GM18520 (cell line): ENCODE results near the gene RUSF1.
"Not testable (repeated sequence)": the region's sequence is repeated elsewhere in the genome, so short reads cannot be mapped to it uniquely, and the experiment has no call there.

ENCODE experiments used
- ATAC-seq: cut with Tn5 transposase; IDR thresholded peaks from one replicate; pipeline ENCODE4 v1.9.1; 2021; ENCODE audit not compliant: unreplicated experiment

Gene RUSF1

DNA sequence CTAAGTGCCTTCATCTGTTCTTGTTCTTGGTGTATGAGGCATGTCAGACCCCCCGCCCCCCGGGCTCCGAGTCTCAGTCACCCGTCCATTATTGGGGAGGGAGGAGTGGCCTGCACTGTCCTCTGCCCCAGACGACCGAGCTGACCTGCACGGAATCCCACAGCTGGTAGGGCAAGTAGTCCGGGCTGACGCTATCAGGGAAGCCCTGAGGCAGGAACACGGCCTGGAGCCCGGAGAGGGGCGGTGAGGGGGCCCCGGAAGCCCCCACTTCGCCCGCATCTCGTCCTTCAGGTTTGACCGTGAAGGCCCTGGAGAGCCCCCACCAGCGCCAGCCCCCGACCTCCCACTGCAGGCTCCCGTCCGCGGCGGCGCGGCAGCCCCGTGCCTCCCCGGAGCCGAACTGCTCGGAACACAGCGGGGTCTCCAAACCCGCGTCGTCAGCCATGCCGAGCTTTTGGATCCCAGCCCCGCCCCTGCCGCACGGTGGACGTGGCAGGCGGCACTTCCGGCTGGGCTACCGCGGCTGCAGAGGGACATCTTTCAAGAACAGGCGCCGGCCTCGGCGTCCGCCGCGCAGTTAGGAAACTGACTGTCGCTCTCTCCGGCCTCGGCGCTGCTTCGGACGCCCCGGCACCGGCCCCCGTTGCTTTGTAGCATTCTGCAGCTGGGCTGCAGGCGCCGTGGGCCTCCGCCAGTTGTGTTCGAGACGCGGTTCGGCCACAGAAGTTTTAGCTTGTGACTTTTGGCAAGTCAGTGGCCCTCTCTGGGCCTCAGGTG lies at the start of gene RUSF1:
RUSF1 (minus strand) TSS at position 463 of the 777 bp plus-strand sequence; CDS start at position 445, 18 bp downstream.
- peak; percentile 89 for ATAC-seq

DNA sequence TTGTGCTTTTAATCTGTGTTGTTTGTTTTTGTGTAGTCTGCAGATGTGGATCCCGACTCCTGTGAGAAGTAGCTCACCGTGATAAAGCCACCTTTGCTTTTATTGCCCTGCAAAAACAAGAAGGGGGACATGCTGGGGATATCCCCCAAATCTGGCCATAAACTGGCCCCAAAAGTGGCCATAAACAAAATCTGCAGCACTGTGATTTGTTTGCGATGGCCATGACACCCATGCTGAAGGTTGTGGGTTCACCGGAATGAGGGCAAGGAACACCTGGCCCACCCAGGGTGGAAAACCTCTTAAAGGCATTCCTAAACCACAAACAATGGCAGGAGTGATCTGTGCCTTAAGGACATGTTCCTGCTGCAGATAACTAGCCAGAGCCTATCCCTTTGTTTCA lies 34.6 kb upstream of the RUSF1 start:
- no peak for ATAC-seq

DNA sequence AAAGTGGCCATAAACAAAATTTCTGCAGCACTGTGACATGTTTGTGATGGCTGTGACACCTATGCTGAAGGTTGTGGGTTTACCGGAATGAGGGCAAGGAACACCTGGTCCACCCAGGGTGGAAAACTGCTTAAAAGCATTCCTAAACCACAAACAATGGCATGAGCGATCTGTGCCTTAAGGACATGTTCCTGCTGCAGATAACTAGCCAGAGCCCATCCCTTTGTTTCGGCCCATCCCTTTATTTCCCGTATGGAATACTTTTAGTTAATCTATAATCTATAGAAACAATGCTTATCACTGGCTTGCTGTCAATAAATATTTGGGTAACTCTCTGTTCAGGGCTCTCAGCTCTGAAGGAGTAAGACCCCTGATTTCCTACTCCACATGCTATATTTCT lies 31.6 kb upstream of the RUSF1 start:
- not testable (repeated sequence) for ATAC-seq

DNA sequence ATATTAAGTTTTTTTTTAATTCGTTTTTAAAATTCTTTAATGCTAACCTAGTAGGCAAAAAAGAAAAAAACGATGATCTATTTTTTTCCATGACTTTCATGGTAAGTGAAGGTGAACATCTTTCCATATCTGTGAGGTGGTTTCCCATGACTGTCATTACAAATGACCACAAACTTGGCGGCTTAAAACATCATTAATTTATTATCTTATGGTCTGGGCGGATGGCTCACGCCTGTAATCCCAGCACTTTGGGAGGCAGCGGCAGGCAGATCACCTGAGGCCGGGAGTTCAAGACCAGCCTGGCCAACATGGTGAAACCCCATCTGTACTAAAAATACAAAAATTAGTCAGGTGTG lies 30.0 kb upstream of the RUSF1 start:
- not testable (repeated sequence) for ATAC-seq

DNA sequence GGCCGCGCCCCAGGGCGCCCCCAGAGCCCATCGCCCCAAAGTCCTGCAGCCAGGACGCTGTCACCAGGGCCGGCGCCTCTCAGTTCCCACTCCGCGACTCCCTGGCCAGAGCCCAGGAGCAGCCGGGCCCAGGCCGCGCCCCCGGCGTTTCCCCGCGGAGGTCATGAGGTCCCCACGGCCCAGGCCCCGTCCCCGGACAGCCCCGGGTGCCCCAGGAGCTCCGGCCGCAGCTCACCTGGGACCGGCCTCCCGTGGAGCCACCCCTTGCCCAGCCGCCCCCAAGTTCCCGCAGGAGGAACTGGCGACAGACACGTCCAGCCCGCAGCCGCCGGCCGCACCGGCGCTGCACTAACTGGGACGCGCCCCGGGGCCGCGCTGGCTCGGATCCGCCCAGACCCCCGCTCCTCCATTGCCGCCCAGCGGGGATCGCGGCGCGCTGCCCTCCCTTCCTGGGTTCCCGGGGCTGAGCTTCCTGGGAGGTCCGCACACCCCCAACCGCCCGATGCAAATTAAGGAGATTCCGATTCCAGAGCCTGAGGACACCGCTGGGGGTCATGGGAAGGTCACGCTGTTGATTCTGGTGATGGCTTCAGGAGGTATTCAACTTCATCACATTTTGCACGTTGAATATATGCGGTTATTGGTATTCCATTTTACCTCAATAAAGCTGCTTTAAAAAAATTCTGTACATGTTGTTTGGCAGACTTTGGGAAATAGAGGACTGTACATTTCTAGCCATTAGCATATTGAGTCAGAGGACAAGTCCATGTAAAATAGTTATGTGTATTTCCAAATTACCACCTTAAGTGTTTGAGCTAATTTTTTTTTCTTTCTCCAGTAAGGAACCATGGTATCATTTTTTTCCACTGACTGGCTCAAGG lies 29.4 kb upstream of the RUSF1 start:
- ATAC-seq = no peak

GRCh38 chr16:31536804-31537361 lies 28.7 kb upstream of the RUSF1 start:
- ATAC-seq = no peak

DNA sequence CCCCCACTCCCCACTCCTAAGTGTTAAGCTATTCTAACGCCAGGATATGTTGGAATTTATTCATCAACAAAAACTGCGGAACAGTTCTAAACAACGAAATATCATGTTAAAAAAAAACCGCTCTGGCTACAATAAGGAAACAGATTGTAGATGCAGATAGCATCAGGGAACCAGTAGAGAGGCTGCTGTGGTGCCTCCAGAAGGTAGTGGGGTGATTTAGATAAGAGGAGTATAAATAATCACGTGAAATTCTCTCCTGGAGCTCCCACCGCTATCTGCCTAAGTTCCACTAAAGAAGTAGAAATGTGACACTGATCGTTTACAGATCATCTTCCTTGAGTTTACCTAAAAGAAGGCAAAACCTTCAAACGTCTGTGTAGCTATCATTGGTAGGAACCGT lies 27.5 kb upstream of the RUSF1 start:
- ATAC-seq = no peak

GRCh38 chr16:31532896-31533295 lies 24.7 kb upstream of the RUSF1 start:
- ATAC-seq = no peak

GRCh38 chr16:31532120-31532519 lies 23.9 kb upstream of the RUSF1 start:
- ATAC-seq = no peak

DNA sequence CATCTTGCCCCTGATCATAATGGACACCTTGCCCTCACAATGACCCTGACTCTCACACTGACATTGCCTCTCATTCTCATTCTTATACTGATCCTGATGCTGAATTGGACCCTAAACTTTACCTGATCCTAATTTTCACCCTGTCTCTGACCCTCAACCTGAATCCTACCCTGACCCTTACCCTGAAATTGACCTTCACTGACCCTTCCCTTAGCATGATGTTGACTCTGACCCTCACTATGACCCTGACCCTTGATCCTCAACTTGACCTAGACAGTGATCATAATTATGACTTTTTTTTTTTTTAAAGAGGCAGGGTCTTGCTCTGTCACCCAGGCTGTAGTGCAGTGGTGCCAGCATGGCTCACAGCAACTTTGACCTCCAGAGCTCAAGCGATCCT lies 22.9 kb upstream of the RUSF1 start:
- ATAC-seq = no peak

DNA sequence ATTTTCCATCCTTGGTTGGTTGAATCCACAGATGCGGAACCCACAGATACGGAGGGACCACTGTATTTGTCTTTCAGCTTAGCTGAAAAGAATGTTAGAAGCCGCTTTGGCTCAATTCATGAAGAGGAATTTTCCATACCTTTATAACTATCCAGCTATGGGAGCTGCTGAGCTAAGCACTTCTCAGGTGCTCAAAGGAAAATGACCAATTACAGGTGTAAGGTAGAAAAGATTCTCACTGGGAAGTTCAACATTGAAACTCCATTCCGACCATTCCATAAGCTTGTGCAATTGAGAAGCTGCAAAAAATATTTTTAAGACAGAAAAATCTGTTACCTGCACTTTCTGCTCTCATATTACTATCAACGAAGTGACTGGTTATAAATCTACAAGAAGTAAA lies 22.2 kb upstream of the RUSF1 start:
- ATAC-seq = no peak

GRCh38 chr16:31529937-31530312 lies 21.7 kb upstream of the RUSF1 start:
- ATAC-seq = no peak

DNA sequence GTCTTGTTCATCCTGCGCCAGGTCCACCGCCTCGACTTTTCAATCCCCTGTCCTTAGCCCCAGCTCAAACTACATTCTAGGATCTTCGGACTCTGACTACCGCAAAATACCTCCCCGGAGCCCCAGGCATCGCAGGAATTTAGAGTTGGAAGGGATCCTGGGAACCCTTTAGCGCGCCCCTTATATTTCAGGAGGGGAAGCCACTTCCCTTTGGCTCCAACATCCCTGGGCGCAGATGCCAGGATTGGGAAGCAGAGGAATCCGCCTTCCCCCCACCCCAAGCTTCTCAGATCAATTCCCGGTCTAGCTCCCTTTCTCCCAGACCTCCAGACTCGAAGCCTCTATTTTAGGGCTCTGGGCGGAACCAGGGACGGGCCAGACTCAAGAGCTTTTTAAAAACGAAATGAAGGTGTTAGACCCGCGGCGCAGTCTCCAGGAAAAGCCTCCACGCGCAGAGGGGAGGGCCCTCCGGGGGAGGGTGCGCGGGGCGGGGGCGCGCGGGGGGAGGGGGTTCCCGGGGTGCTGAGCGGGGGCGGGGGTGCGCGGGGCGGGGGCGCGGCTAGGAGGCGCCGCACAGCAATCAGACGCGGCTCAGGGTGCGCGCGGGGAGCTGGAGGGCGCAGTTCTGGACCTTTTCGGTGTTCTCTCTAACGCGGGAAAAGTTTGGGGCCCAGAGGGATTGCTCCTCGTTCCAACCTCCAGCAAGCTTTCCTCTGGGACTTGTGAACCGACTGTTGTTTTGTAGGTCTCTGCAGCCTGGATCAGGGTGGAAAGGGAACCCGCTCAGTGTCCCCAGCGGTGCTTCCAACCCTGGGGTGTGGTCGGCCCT lies 21.1 kb upstream of the RUSF1 start:
- no peak for ATAC-seq

DNA sequence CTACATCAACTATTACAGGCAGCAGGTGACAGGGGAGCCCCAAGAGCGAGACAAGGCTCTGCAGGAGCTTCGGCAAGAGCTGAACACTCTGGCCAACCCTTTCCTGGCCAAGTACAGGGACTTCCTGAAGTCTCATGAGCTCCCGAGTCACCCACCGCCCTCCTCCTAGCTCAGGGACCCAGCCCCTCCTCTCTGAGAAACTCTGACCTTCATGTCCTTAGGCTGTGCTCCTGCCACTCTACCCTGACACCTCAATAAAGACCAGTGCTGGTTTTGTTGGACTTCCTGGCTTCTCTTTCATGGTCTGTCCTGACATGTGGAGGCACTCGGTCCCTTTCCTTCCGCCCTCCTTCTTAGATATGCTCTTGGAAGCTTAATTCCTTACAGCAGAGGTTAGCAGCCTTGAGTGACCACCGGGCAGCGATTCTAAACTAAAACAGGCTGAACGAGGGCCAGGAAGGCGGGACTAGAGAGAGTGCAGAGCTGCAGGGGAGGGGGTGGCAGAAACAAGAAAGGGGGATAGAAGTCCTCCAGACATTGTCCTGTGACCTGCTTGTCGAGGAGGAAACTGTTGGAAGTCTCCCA lies 20.4 kb upstream of the RUSF1 start:
- no peak for ATAC-seq

GRCh38 chr16:31527734-31528274 lies 19.6 kb upstream of the RUSF1 start, which contains the start of gene AHSP:
AHSP (plus strand) TSS chr16:31527900; CDS start chr16:31528140, 240 bp downstream.
- no peak for ATAC-seq

GRCh38 chr16:31525113-31525512 lies 16.9 kb upstream of the RUSF1 start:
- no peak for ATAC-seq

DNA sequence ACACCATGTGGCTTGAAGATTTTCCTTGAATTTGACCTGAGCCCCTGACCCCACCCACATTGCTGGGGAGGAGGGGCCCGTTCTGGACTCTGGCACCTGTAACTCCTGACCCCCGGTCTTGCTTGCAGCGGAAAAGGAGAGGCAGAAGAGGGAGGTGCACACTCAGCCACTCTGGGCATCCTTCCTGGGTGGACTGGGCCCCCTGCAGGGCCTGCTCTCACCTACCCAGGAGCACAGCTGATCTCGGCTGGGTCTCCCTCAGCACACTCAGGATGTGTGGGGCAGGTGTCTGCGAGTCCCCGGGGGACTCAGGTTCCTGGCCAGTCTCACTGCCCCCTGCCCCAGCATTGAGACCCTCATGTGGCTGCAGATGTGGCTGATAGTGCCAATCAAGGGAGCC lies 15.6 kb upstream of the RUSF1 start:
- not testable (repeated sequence) for ATAC-seq

- ATAC-seq = no peak
These were observed 13.9 kb upstream of the RUSF1 start for GRCh38 chr16:31522071-31522470.

DNA sequence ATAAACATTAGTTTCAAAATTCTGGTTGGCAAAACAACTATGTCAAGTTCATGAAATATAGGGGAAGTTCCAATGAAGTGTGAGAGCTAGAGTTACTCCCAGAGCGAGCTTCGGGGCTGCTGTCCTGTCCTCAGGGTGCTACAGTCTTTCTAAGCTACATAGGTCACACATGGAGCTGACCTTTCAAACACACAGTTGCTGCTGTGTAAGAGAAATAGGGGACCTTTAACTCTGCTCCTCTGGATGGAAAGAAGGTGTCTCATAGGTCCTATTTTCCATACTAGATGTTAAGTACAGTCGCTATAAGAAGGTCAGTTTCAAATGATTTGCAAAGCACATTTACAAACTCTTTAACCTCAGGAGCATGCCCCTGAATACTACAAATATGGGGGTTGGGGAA lies 13.2 kb upstream of the RUSF1 start:
- ATAC-seq = no peak

DNA sequence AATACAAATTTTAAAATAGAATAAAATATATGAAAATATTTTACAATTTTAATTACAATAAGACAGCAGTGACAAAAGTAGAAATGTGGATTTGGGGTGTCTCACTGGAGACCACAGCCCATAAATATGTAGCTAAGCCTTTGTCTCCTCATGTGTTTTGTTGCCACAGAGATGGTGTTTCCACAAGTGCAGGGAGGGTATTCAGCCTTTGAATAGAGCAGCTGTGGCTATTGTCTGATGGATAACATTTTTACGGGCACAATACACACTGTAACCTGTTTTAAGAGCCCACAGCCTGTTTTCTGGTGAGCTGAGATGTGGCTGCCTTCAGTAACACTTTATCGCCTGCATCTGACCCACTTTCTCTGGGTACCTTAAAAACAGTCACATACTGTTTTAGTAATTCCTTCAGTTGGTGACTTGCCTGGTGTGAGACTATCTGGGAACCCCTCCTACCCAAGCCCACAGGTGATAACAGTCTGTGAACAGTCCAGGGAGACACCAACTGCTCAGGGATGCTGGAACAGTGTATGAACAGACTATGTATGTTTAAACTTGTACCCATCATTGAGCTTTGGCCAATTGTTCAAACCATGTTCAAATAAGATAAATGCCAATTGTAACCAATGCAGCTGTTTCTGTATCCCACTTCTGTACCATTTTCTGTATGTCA lies 11.7 kb upstream of the RUSF1 start:
- no peak for ATAC-seq
